Suprapubic skin (tissue), 4 donors: ENCODE data around the gene ETV6.

Experiments used
- EP300 ChIP-seq: sonication (generic); formaldehyde crosslinking; IDR thresholded peaks from one replicate; pipeline ENCODE4 v1.6.1; 2017; ENCODE audit warnings: antibody characterized with exemption
- POLR2A ChIP-seq, 2 donors: fragments of 450-650 bp; IDR thresholded peaks; one replicate each; pipeline ENCODE4 v1.6.1; 2017; ENCODE audit warnings: antibody characterized with exemption in 2 of 2, mild to moderate bottlenecking in 2 of 2, moderate library complexity in 2 of 2
- POLR2AphosphoS5 ChIP-seq, 3 donors: sonication (generic); formaldehyde crosslinking; IDR thresholded peaks; one replicate each; pipeline ENCODE4 v1.6.1; 2017; ENCODE audit warnings: antibody characterized with exemption in 3 of 3
- TF ChIP-seq, protein P1 (sequence below), 2 donors: fragments of 200-600 bp in 1 of 2; fragments of 450-650 bp in 1 of 2; sonication (generic) in 1 of 2; IDR thresholded peaks; one replicate each; pipeline ENCODE4 v1.5.1; 2016 to 2019; ENCODE audit warnings: antibody characterized with exemption in 2 of 2, mild to moderate bottlenecking in 1 of 2, moderate library complexity in 1 of 2

DNA sequence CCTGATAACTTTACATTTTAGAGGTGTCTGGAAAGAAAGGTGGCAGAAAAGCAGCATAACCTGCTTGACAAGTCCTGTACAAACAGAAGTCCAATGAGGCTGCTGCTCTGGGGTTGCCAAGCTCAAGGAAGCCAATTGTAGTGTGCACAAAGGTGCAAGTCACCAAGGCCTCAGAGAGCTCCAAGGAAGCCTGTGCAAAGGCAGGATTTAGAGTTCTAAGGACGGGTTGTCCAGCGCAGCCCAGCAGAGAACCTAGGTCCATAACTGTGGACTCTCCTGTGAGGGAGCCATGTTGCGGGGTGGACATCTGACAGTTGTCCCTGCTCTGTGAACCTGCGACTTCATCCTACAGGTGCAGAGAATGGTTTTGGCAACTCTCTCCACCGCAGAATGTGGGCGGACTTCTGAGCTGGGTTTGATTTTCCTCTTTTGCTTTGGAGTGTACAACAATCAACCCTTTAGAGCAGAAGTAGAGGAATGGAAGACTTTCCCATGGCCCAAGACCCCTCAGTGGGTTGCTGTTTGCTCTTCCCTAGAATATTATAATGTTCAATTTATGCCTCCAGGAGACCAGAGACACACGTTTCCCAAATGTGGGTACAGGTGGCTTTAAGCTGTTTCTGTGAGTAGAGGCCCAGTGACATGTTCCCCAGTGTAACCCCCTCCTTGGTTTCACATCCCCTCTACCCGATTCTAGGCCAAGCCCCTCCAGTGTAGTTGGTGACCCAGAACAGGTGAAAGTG lies 81.0 kb downstream of the ETV6 start:
- no peak for TF ChIP-seq POLR2A (IDR thresholded peaks at IDR 0.05)
- TF ChIP-seq, protein P1, sequence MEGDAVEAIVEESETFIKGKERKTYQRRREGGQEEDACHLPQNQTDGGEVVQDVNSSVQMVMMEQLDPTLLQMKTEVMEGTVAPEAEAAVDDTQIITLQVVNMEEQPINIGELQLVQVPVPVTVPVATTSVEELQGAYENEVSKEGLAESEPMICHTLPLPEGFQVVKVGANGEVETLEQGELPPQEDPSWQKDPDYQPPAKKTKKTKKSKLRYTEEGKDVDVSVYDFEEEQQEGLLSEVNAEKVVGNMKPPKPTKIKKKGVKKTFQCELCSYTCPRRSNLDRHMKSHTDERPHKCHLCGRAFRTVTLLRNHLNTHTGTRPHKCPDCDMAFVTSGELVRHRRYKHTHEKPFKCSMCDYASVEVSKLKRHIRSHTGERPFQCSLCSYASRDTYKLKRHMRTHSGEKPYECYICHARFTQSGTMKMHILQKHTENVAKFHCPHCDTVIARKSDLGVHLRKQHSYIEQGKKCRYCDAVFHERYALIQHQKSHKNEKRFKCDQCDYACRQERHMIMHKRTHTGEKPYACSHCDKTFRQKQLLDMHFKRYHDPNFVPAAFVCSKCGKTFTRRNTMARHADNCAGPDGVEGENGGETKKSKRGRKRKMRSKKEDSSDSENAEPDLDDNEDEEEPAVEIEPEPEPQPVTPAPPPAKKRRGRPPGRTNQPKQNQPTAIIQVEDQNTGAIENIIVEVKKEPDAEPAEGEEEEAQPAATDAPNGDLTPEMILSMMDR (IDR thresholded peaks at IDR 0.05): no peak
- peak in 2 of 3 donors; percentile 7 to 36 for TF ChIP-seq POLR2AphosphoS5 (IDR thresholded peaks at IDR 0.05)
- no peak for TF ChIP-seq EP300
